ENCODE measurements around the gene HOXB3.

Gene HOXB3

GRCh38 chr17:48546924-48547807, 42.9 kb downstream of the HOXB3 start:
- Histone ChIP-seq H3K9ac (ENCODE audit: low read length) (peak overlapping the region; percentile 99), H3K27me3 (replicated peaks; ENCODE audit: control insufficient read depth, insufficient read depth, low read length) (no peaks in the 10 kb centered on the region), H3K36me3 (ENCODE audit: control insufficient read depth, insufficient read depth, low read length, severe bottlenecking) (peaks cover 22% of the 10 kb centered on the region), H3K4me1 (ENCODE audit: control insufficient read depth, insufficient read depth, low read length) (peaks cover 42% of the 10 kb centered on the region), H3K4me3 (ENCODE audit: low read length) (peak overlapping the region; percentile 81), H3K9me3 (ENCODE audit: control insufficient read depth, low read length) (no peaks in the 10 kb centered on the region)
- no peak for DNase-seq (ENCODE audit: low read depth)

- Histone ChIP-seq H3K9me3 (ENCODE audit: control insufficient read depth, low read length) (no peaks in the 10 kb centered on the region), H3K27me3 (replicated peaks; ENCODE audit: control insufficient read depth, insufficient read depth, low read length) (no peaks in the 10 kb centered on the region), H3K9ac (ENCODE audit: low read length) (peak overlapping the region; percentile 99), H3K4me3 (ENCODE audit: low read length) (peak overlapping the region; percentile 81), H3K4me1 (ENCODE audit: control insufficient read depth, insufficient read depth, low read length) (peaks cover 45% of the 10 kb centered on the region), H3K36me3 (ENCODE audit: control insufficient read depth, insufficient read depth, low read length, severe bottlenecking) (peaks cover 18% of the 10 kb centered on the region)
- DNase-seq (ENCODE audit: low read depth), result no peak
These were observed 43.7 kb downstream of the HOXB3 start for GRCh38 chr17:48546137-48546923.

GRCh38 chr17:48545539-48545938, 44.5 kb downstream of the HOXB3 start:
- peak overlapping the region; percentile 99 for H3K9ac ChIP-seq (ENCODE audit: low read length)
- no peaks in the 10 kb centered on the region for H3K27me3 ChIP-seq (replicated peaks; ENCODE audit: control insufficient read depth, insufficient read depth, low read length)
- peaks cover 52% of the 10 kb centered on the region for H3K4me1 ChIP-seq (ENCODE audit: control insufficient read depth, insufficient read depth, low read length)
- no peaks in the 10 kb centered on the region for H3K9me3 ChIP-seq (ENCODE audit: control insufficient read depth, low read length)
- no peak for DNase-seq (ENCODE audit: low read depth)
- H3K4me3 ChIP-seq (ENCODE audit: low read length), result peak overlapping the region; percentile 95
- peaks cover 16% of the 10 kb centered on the region for H3K36me3 ChIP-seq (ENCODE audit: control insufficient read depth, insufficient read depth, low read length, severe bottlenecking)

- H3K4me3 ChIP-seq (ENCODE audit: low read length), result peak within 1 kb of the TSS; percentile 95
- H3K9me3 ChIP-seq (ENCODE audit: control insufficient read depth, low read length), result no peaks in the 10 kb centered on the region
- no peak for DNase-seq (ENCODE audit: low read depth)
- H3K36me3 ChIP-seq (ENCODE audit: control insufficient read depth, insufficient read depth, low read length, severe bottlenecking), result peaks cover 11% of the 10 kb centered on the region
- peak within 1 kb of the TSS; percentile 99 for H3K9ac ChIP-seq (ENCODE audit: low read length)
- H3K27me3 ChIP-seq (replicated peaks; ENCODE audit: control insufficient read depth, insufficient read depth, low read length), result no peaks in the 10 kb centered on the region
- peaks cover 49% of the 10 kb centered on the region for H3K4me1 ChIP-seq (ENCODE audit: control insufficient read depth, insufficient read depth, low read length)
These were observed 45.0 kb downstream of the HOXB3 start, which contains the start of gene HOXB2 for GRCh38 chr17:48545022-48545375. TSS of gene HOXB2 (minus strand) at chr17:48545109. CDS start at chr17:48544911, 198 bp downstream.

DNA sequence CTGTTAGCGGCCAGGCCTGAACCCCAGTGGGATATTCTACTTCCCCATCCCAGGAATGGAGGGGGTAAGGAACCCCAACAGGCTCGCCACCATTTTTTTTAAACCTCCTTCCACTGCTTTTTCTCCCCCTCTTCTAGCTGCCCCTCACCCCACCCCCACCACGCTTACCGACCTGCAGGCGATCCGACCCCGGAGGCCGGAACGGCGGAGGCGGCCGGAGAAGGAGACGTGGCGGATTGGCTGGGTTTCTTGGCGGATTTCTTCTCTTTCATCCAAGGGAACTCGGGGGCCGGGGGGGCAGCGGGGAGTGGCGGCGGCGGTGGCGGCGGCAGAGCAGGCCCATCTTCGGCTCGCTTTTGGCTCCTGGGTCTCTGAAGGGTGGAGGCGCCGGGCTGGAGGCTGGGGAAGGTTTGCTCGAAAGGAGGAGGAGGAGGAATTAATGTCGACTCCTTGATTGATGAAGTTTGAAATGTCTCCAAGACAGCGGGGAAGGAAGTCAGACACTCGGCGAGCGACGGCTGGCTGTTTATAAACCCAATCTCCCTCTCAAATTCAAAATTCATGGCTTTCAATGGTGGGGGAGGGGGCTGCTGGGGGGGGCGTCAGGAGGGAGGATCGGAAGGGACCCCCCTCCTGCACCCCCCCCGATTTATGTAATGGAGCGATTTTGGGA, 45.6 kb downstream of the HOXB3 start:
- Histone ChIP-seq H3K4me1 (ENCODE audit: control insufficient read depth, insufficient read depth, low read length) (peaks cover 49% of the 10 kb centered on the region), H3K36me3 (ENCODE audit: control insufficient read depth, insufficient read depth, low read length, severe bottlenecking) (peaks cover 6% of the 10 kb centered on the region), H3K27me3 (replicated peaks; ENCODE audit: control insufficient read depth, insufficient read depth, low read length) (no peaks in the 10 kb centered on the region), H3K9me3 (ENCODE audit: control insufficient read depth, low read length) (no peaks in the 10 kb centered on the region), H3K9ac (ENCODE audit: low read length) (peak overlapping the region; percentile 99), H3K4me3 (ENCODE audit: low read length) (peak overlapping the region; percentile 95)
- no peak for DNase-seq (ENCODE audit: low read depth)

DNA sequence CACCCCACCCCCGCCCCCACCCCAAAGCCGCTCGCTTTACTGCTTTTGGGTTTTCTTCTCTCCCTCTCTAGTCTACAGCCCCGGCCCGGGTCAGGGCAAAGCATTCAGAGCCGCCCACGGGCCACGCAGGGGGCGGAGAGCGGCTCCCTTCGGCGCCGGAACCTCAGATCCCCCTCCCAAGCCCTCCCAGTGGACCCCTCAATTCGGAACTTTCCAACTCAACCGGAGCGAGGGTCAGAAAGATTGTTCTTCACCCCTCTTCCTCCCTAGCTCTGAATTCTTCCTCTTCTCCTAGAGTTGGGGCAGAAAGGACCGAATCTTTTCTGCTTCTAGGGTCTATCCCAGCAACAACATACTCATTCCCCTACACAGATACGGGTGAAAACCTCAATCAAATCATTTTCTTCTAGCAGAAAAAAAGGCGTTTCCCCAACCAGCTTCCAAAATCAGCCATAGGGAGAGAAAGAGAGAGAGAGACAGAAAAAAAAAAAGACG, 46.1 kb downstream of the HOXB3 start:
- H3K9me3 ChIP-seq (ENCODE audit: control insufficient read depth, low read length), result no peaks in the 10 kb centered on the region
- H3K4me1 ChIP-seq (ENCODE audit: control insufficient read depth, insufficient read depth, low read length), result peaks cover 48% of the 10 kb centered on the region
- H3K4me3 ChIP-seq (ENCODE audit: low read length), result peak overlapping the region; percentile 95
- no peak for DNase-seq (ENCODE audit: low read depth)
- H3K27me3 ChIP-seq (replicated peaks; ENCODE audit: control insufficient read depth, insufficient read depth, low read length), result no peaks in the 10 kb centered on the region
- H3K9ac ChIP-seq (ENCODE audit: low read length), result peak overlapping the region; percentile 99
- H3K36me3 ChIP-seq (ENCODE audit: control insufficient read depth, insufficient read depth, low read length, severe bottlenecking), result peaks cover 4% of the 10 kb centered on the region

DNA sequence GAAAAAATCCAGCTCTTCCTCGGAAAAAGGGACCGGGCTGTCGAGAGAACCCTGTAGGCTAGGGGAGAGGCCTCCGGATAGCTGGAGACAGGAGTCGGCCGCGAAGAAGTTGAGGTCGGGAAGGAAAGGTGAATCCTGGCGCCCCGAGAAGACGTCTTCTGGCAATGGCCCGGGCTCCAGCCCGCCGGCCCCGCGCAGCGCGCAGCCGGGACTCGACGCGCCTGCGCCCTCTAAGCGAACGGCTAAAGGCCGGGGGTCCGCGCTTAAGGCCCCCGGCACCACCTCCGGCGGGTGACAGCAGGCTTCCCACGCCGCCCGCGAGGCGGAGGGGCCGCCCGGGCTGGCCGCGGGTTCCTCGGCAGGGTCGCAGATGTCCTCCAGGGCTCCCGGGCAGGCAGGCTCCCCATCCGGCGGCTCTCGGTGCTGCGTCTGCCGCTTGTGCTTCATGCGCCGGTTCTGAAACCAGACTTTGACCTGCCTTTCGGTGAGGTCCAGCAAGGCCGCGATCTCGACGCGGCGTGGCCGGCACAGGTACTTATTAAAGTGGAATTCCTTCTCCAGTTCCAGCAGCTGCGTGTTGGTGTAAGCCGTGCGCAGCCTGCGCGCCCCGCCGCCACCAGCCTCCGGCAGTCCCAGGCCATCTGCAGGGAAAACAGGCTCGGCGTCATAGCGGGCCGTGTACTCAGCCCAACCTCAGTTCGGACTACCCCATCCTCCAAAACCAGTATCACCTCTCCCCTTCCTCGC, 46.8 kb downstream of the HOXB3 start:
- peak overlapping the region; percentile 99 for H3K9ac ChIP-seq (ENCODE audit: low read length)
- peak; percentile 13 for DNase-seq (ENCODE audit: low read depth)
- H3K36me3 ChIP-seq (ENCODE audit: control insufficient read depth, insufficient read depth, low read length, severe bottlenecking), result peaks cover 4% of the 10 kb centered on the region
- H3K4me1 ChIP-seq (ENCODE audit: control insufficient read depth, insufficient read depth, low read length), result peaks cover 45% of the 10 kb centered on the region
- no peaks in the 10 kb centered on the region for H3K9me3 ChIP-seq (ENCODE audit: control insufficient read depth, low read length)
- peak overlapping the region; percentile 95 for H3K4me3 ChIP-seq (ENCODE audit: low read length)
- H3K27me3 ChIP-seq (replicated peaks; ENCODE audit: control insufficient read depth, insufficient read depth, low read length), result no peaks in the 10 kb centered on the region

DNA sequence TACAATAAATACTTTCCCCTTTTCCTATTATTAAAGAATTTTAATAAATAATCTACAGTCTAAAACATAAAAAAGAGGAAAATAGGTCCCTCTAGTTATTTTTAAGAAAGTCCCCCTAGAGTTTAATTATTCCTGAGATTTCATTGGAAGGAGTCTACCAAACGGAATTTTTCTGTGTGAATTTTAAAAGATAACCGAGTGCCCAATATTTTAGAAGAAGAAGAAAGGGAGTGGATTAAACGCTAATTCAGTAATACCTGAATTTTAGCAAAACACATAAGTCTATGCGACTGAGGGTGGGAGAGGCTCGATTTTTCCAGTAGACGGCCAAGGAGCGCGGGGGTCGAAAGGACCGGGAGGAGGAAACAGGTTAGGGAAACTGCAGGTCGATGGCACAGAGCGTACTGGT, 47.3 kb downstream of the HOXB3 start:
- H3K36me3 ChIP-seq (ENCODE audit: control insufficient read depth, insufficient read depth, low read length, severe bottlenecking), result peaks cover 4% of the 10 kb centered on the region
- H3K4me1 ChIP-seq (ENCODE audit: control insufficient read depth, insufficient read depth, low read length), result peaks cover 40% of the 10 kb centered on the region
- peak overlapping the region; percentile 95 for H3K4me3 ChIP-seq (ENCODE audit: low read length)
- H3K27me3 ChIP-seq (replicated peaks; ENCODE audit: control insufficient read depth, insufficient read depth, low read length), result no peaks in the 10 kb centered on the region
- no peaks in the 10 kb centered on the region for H3K9me3 ChIP-seq (ENCODE audit: control insufficient read depth, low read length)
- DNase-seq (ENCODE audit: low read depth), result no peak
- H3K9ac ChIP-seq (ENCODE audit: low read length), result peak overlapping the region; percentile 99

DNA sequence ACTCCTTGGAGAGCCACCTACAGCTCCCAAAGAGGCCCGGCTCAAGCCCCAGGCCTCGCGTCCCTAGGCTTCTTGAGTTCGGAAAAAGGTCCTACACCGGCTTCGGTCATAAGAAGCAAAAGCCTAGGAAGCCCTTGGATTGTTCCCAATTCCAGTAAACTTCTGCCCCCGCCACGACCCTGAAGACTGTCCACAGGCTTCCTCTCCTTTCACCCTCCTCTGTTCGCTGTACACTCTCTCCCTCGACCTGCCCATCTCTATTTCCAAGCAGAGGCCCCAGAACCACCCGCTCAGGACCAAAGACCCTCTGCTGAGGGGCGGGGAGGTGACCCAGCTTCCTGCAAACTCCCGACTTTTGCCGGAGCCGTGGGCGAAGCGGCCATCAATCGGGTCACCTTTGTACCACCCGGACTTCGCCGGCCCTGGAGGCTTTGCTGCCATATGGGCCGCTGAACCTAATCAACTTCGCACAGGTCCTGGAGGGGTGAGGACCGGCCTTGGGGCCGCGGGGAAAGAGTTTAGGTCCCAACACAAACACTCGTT, 47.9 kb downstream of the HOXB3 start:
- Histone ChIP-seq H3K36me3 (ENCODE audit: control insufficient read depth, insufficient read depth, low read length, severe bottlenecking) (peaks cover 4% of the 10 kb centered on the region), H3K4me3 (ENCODE audit: low read length) (peak overlapping the region; percentile 95), H3K27me3 (replicated peaks; ENCODE audit: control insufficient read depth, insufficient read depth, low read length) (no peaks in the 10 kb centered on the region), H3K9me3 (ENCODE audit: control insufficient read depth, low read length) (no peaks in the 10 kb centered on the region), H3K4me1 (ENCODE audit: control insufficient read depth, insufficient read depth, low read length) (peaks cover 36% of the 10 kb centered on the region), H3K9ac (ENCODE audit: low read length) (peak overlapping the region; percentile 99)
- DNase-seq (ENCODE audit: low read depth), result no peak

- DNase-seq (ENCODE audit: low read depth), result no peak
- peaks cover 4% of the 10 kb centered on the region for H3K36me3 ChIP-seq (ENCODE audit: control insufficient read depth, insufficient read depth, low read length, severe bottlenecking)
- H3K4me3 ChIP-seq (ENCODE audit: low read length), result peak overlapping the region; percentile 95
These were observed 48.4 kb downstream of the HOXB3 start for GRCh38 chr17:48541577-48542113.

More at GRCh38 chr17:48541577-48542113, 48.4 kb downstream of the HOXB3 start:
- H3K27me3 ChIP-seq (replicated peaks; ENCODE audit: control insufficient read depth, insufficient read depth, low read length), result no peaks in the 10 kb centered on the region
- peaks cover 31% of the 10 kb centered on the region for H3K4me1 ChIP-seq (ENCODE audit: control insufficient read depth, insufficient read depth, low read length)
- no peaks in the 10 kb centered on the region for H3K9me3 ChIP-seq (ENCODE audit: control insufficient read depth, low read length)
- H3K9ac ChIP-seq (ENCODE audit: low read length), result peak overlapping the region; percentile 99

Data from adipocyte (in vitro differentiated cells).